H1 (cell line): ENCODE data around the gene ADCY7.

Source experiments
- CHD2 ChIP-seq: IDR thresholded peaks from 2 replicates; pipeline ENCODE4 v1.6.1; 2012; ENCODE audit warnings: low read length, improper control_type of control experiment
- EGR1 ChIP-seq: IDR thresholded peaks from 2 replicates; pipeline ENCODE4 v1.6.1; 2011; ENCODE audit warnings: low read depth, low read length, borderline replicate concordance
- EP300 ChIP-seq, 2 experiments: IDR thresholded peaks; 1 replicate in 1 of 2; 2 replicates in 1 of 2; pipeline ENCODE4 v1.6.1; 2011 to 2012; ENCODE audit warnings: low read depth in 2 of 2, low read length in 2 of 2, mild to moderate bottlenecking in 2 of 2, borderline replicate concordance in 1 of 2, inconsistent platforms in 1 of 2, moderate library complexity in 1 of 2
- KDM5A ChIP-seq: fragments of 200-600 bp; IDR thresholded peaks from 2 replicates; pipeline ENCODE4 v1.7.1; 2012; ENCODE audit warnings: mild to moderate bottlenecking, low read length, inconsistent platforms, mixed read lengths
- MAFK ChIP-seq: IDR thresholded peaks from 2 replicates; pipeline ENCODE4 v1.6.1; 2012; ENCODE audit warnings: low read depth, mild to moderate bottlenecking, improper control_type of control experiment, low read length
- POLR2A ChIP-seq, 2 experiments: IDR thresholded peaks; 1 replicate in 1 of 2; 2 replicates in 1 of 2; pipeline ENCODE4 v1.6.1; 2011; ENCODE audit warnings: low read depth in 2 of 2, low read length in 2 of 2, mild to moderate bottlenecking in 2 of 2; ENCODE audit errors: control extremely low read depth in 1 of 2
- POLR2AphosphoS5 ChIP-seq: IDR thresholded peaks from 2 replicates; pipeline ENCODE4 v1.6.1; 2011; ENCODE audit warnings: low read depth, low read length
- TBP ChIP-seq: IDR thresholded peaks from 2 replicates; pipeline ENCODE4 v1.6.1; 2011; ENCODE audit warnings: low read depth, low read length, improper control_type of control experiment
- TF ChIP-seq, protein P1 (sequence below), 3 experiments: IDR thresholded peaks; 1 replicate in 2 of 3; 2 replicates in 1 of 3; pipeline versions ENCODE4 v1.5.1 to v1.6.1; 2011; ENCODE audit warnings: low read length in 3 of 3, mild to moderate bottlenecking in 3 of 3, inconsistent platforms in 2 of 3, low read depth in 1 of 3, moderate library complexity in 1 of 3; ENCODE audit not compliant: insufficient read depth in 1 of 3; ENCODE audit errors: control extremely low read depth in 1 of 3
- TF ChIP-seq, protein P2 (sequence below): IDR thresholded peaks from 2 replicates; pipeline ENCODE4 v1.6.1; 2011; ENCODE audit warnings: low read length, improper control_type of control experiment

DNA sequence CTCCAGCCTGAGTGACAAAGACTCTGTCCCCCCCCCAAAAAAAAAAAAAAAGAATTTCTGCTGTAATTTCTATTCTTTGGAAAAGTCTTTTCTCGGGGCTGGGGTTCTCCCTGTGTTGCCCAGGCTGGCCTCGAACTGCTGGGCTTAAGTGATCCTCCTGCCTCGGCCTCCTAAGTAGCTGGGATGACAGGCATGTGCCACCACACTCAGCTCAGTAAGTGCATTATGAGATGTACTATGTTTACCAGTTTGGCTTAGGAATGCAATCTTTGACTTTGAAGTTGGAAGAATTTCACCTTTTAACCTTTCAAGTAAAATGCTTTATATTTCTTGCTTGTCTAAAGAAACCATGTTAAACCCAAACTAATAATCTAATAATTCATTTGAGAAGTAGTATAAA is 28.0 kb upstream of the ADCY7 start:
- TF ChIP-seq KDM5A (no peak), TBP (no peak), MAFK (no peak), POLR2A (IDR thresholded peaks at IDR 0.05; ENCODE audit: control extremely low read depth in 1 of 2, low read depth in 2 of 2, low read length in 2 of 2) (no peak), EGR1 (no peak), CHD2 (no peak), POLR2AphosphoS5 (no peak), EP300 (IDR thresholded peaks at IDR 0.05; ENCODE audit: borderline replicate concordance in 1 of 2, low read depth in 2 of 2, low read length in 2 of 2) (no peak)
- TF ChIP-seq, protein P1, sequence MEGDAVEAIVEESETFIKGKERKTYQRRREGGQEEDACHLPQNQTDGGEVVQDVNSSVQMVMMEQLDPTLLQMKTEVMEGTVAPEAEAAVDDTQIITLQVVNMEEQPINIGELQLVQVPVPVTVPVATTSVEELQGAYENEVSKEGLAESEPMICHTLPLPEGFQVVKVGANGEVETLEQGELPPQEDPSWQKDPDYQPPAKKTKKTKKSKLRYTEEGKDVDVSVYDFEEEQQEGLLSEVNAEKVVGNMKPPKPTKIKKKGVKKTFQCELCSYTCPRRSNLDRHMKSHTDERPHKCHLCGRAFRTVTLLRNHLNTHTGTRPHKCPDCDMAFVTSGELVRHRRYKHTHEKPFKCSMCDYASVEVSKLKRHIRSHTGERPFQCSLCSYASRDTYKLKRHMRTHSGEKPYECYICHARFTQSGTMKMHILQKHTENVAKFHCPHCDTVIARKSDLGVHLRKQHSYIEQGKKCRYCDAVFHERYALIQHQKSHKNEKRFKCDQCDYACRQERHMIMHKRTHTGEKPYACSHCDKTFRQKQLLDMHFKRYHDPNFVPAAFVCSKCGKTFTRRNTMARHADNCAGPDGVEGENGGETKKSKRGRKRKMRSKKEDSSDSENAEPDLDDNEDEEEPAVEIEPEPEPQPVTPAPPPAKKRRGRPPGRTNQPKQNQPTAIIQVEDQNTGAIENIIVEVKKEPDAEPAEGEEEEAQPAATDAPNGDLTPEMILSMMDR (IDR thresholded peaks at IDR 0.05; ENCODE audit: control extremely low read depth in 1 of 3, insufficient read depth in 1 of 3, low read depth in 1 of 3, low read length in 3 of 3) = no peak
- TF ChIP-seq, protein P2, sequence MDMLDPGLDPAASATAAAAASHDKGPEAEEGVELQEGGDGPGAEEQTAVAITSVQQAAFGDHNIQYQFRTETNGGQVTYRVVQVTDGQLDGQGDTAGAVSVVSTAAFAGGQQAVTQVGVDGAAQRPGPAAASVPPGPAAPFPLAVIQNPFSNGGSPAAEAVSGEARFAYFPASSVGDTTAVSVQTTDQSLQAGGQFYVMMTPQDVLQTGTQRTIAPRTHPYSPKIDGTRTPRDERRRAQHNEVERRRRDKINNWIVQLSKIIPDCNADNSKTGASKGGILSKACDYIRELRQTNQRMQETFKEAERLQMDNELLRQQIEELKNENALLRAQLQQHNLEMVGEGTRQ = no peak
